Neural cell (in vitro differentiated cells): ENCODE results near the gene RELN. TPM values are rescaled to one million over a fixed set of nuclear protein-coding genes. Genes with fewer than 3 reads are reported as not detected.

Experiments
- H2AFZ ChIP-seq: fragments of 200-600, 300-800 bp; sonication (generic), shearing (Covaris generic); 2 replicates; pipeline ENCODE4 v1.6.0; 2014; ENCODE audit warnings: low read depth, mild to moderate bottlenecking, antibody characterized with exemption, low read length, moderate library complexity
- H3F3A ChIP-seq: fragments of 200-600 bp; shearing (Covaris generic); 2 replicates; pipeline ENCODE4 v1.6.1; 2016; ENCODE audit warnings: mild to moderate bottlenecking, moderate library complexity, mixed read lengths, antibody characterized with exemption, low read length; ENCODE audit not compliant: insufficient read depth, poor library complexity, severe bottlenecking
- H3K27ac ChIP-seq: fragments of 200-600, 300-800 bp; sonication (generic), shearing (Covaris generic); 2 replicates; pipeline ENCODE4 v1.5.1; 2014; ENCODE audit warnings: mild to moderate bottlenecking, low read length, moderate library complexity
- H3K27me3 ChIP-seq: fragments of 300-800, 200-600 bp; sonication (generic), shearing (Covaris generic); 2 replicates; pipeline ENCODE4 v1.6.0; 2014; ENCODE audit warnings: mild to moderate bottlenecking, low read depth, low read length, moderate library complexity; ENCODE audit not compliant: insufficient read depth
- H3K36me3 ChIP-seq: fragments of 300-800, 200-600 bp; sonication (generic), shearing (Covaris generic); 2 replicates; pipeline ENCODE4 v1.5.1; 2014; ENCODE audit warnings: mild to moderate bottlenecking, antibody characterized with exemption, low read length, moderate library complexity; ENCODE audit not compliant: insufficient read depth
- H3K4me2 ChIP-seq: fragments of 300-800, 200-600 bp; sonication (generic), shearing (Covaris generic); 2 replicates; pipeline ENCODE4 v1.6.0; 2014; ENCODE audit warnings: mild to moderate bottlenecking, low read length
- H3K4me3 ChIP-seq: fragments of 300-800, 200-600 bp; sonication (generic), shearing (Covaris generic); 2 replicates; pipeline ENCODE4 v1.5.1; 2014; ENCODE audit warnings: mild to moderate bottlenecking, low read length, moderate library complexity
- H3K79me2 ChIP-seq: fragments of 200-600 bp; shearing (Covaris generic); replicated peaks from 2 replicates; pipeline ENCODE4 v1.6.0; 2014; ENCODE audit warnings: mild to moderate bottlenecking, low read length, moderate library complexity; ENCODE audit not compliant: insufficient read depth
- H3K9ac ChIP-seq: fragments of 300-800, 200-600 bp; sonication (generic), shearing (Covaris generic); 2 replicates; pipeline ENCODE4 v1.6.1; 2016; ENCODE audit warnings: mild to moderate bottlenecking, low read length, mixed read lengths
- H3K9me2 ChIP-seq: fragments of 200-600 bp; shearing (Covaris generic); 2 replicates; pipeline ENCODE4 v1.6.1; 2016; ENCODE audit warnings: mild to moderate bottlenecking, low read length, mixed read lengths; ENCODE audit not compliant: insufficient read depth
- H3K9me3 ChIP-seq: fragments of 200-600, 300-800 bp; sonication (generic), shearing (Covaris generic); 2 replicates; pipeline ENCODE4 v1.6.1; 2016; ENCODE audit warnings: mild to moderate bottlenecking, mixed run types, low read length, moderate library complexity, mixed read lengths
- H4K20me1 ChIP-seq: fragments of 200-600 bp; shearing (Covaris generic); 2 replicates; pipeline ENCODE4 v1.6.1; 2016; ENCODE audit warnings: mild to moderate bottlenecking, mixed run types; ENCODE audit not compliant: insufficient read depth
- CTCF ChIP-seq: fragments of 450-650 bp; IDR thresholded peaks from 2 replicates; pipeline ENCODE4 v1.5.1; 2014; ENCODE audit warnings: antibody characterized with exemption, mild to moderate bottlenecking, moderate library complexity; ENCODE audit not compliant: poor library complexity, severe bottlenecking
- EP300 ChIP-seq: fragments of 450-650 bp; conservative IDR thresholded peaks from 2 replicates; pipeline ENCODE4 v1.6.1; 2014; ENCODE audit warnings: antibody characterized with exemption, mild to moderate bottlenecking, moderate library complexity; ENCODE audit not compliant: poor library complexity, severe bottlenecking
- EZH2 ChIP-seq: fragments of 200-600, 300-800 bp; shearing (Covaris generic), sonication (generic); IDR thresholded peaks from 2 replicates; pipeline ENCODE4 v1.6.1; 2014; ENCODE audit warnings: antibody characterized with exemption, low read length, borderline replicate concordance, mild to moderate bottlenecking; ENCODE audit not compliant: insufficient read depth, poor library complexity, severe bottlenecking
- MXI1 ChIP-seq: fragments of 450-650 bp; conservative IDR thresholded peaks from 2 replicates; pipeline ENCODE4 v1.6.1; 2014; ENCODE audit warnings: antibody characterized with exemption, mild to moderate bottlenecking; ENCODE audit not compliant: poor library complexity, severe bottlenecking
- POLR2AphosphoS5 ChIP-seq: IDR thresholded peaks from 2 replicates; pipeline ENCODE4 v1.6.1; 2012
- RAD21 ChIP-seq: fragments of 450-650 bp; conservative IDR thresholded peaks from 2 replicates; pipeline ENCODE4 v1.6.1; 2014; ENCODE audit warnings: antibody characterized with exemption, mild to moderate bottlenecking, moderate library complexity
- REST ChIP-seq: IDR thresholded peaks from 2 replicates; pipeline ENCODE4 v1.6.1; 2012; ENCODE audit warnings: borderline replicate concordance
- SMC3 ChIP-seq: fragments of 450-650 bp; conservative IDR thresholded peaks from 2 replicates; pipeline ENCODE4 v1.6.1; 2014; ENCODE audit warnings: antibody characterized with exemption, mild to moderate bottlenecking, moderate library complexity; ENCODE audit not compliant: poor library complexity
- TAF1 ChIP-seq: IDR thresholded peaks from 2 replicates; pipeline ENCODE4 v1.6.1; 2012; ENCODE audit warnings: low read depth
- polyA plus RNA-seq: library from polyadenylated mRNA; depleted of rRNA; stranded (reverse); fragments of >200 nt; gene quantifications from 2 replicates; pipeline ENCODE4 v1.2.3, GENCODE V29; 2014

Gene RELN
- polyA plus RNA-seq, 1 donor from 2014 or later: 178 TPM

- no peaks in the 10 kb centered on the region for H3K79me2 ChIP-seq
- no peaks in the 10 kb centered on the region for H3K36me3 ChIP-seq
- no peaks in the 10 kb centered on the region for H3K9me3 ChIP-seq
- H2AFZ ChIP-seq: no peak overlapping the region
- H3K27me3 ChIP-seq: no peaks in the 10 kb centered on the region
- peaks cover 6% of the 10 kb centered on the region for H3F3A ChIP-seq
- no peak overlapping the region for H3K9ac ChIP-seq
- no peak overlapping the region for H3K27ac ChIP-seq
- no peak for TF ChIP-seq TAF1
- no peak for TF ChIP-seq REST
- TF ChIP-seq EZH2: no peak
- H3K9me2 ChIP-seq: no peaks in the 10 kb centered on the region
- H3K4me2 ChIP-seq: no peak overlapping the region
- H3K4me3 ChIP-seq: no peak overlapping the region
- no peaks in the 10 kb centered on the region for H4K20me1 ChIP-seq
Observed at GRCh38 chr7:103915680-103916357, 73.6 kb downstream of the RELN start.

- Histone ChIP-seq H3F3A (peaks cover 6% of the 10 kb centered on the region), H3K27me3 (no peaks in the 10 kb centered on the region), H3K36me3 (no peaks in the 10 kb centered on the region), H3K4me3 (peak overlapping the region; percentile 8), H3K9me2 (no peaks in the 10 kb centered on the region), H4K20me1 (no peaks in the 10 kb centered on the region), H3K4me2 (peak overlapping the region; percentile 37), H2AFZ (no peak overlapping the region), H3K9ac (no peak overlapping the region), H3K79me2 (no peaks in the 10 kb centered on the region), H3K27ac (peak overlapping the region; percentile 72), H3K9me3 (no peaks in the 10 kb centered on the region)
- TF ChIP-seq SMC3 (no peak), EZH2 (no peak), REST (no peak), EP300 (peak; percentile 98), CTCF (peak; percentile 33), TAF1 (no peak), POLR2AphosphoS5 (peak; percentile 81), RAD21 (peak; percentile 13), MXI1 (no peak)
Observed at GRCh38 chr7:103914147-103914899, 75.1 kb downstream of the RELN start.
